PC-9 (cell line): ENCODE measurements around the gene WDR49. TPM values are rescaled to one million over a fixed set of nuclear protein-coding genes. Genes with fewer than 3 reads are reported as not detected.

Experiments
- BruUV-seq: library from RNA; stranded (reverse); fragments of 400-500 nt; replicated peaks from 2 replicates; lab custom pipeline; 2021; lab: Mats Ljungman, UMichigan
- CTCF ChIA-PET: fragments of 300-600 bp; sonication (Branson Sonifier 250); formaldehyde crosslinking; loops from one replicate; lab custom pipeline; 2022; ENCODE audit warnings: antibody characterized with exemption; lab: Charles Lee
- POLR2A ChIA-PET: fragments of 300-600 bp; sonication (Branson Sonifier 250); formaldehyde crosslinking; loops from one replicate; lab custom pipeline; 2022; ENCODE audit warnings: antibody characterized with exemption; ENCODE audit not compliant: unreplicated experiment; lab: Charles Lee
- DNase-seq, 2 experiments: peaks; one replicate each; pipeline versions ENCODE4 v3.0.0 to v3.0.0-alpha.2; 2015 to 2022; ENCODE audit warnings: mixed read lengths in 1 of 2
- H2AFZ ChIP-seq: fragments of 200-600 bp; sonication (generic); 2 replicates; pipeline ENCODE4 v1.8.1; 2017; ENCODE audit warnings: antibody characterized with exemption
- H3F3A ChIP-seq: fragments of 200-600 bp; sonication (generic); 2 replicates; pipeline ENCODE4 v1.8.1; 2017; ENCODE audit warnings: antibody characterized with exemption, mild to moderate bottlenecking, low read depth; ENCODE audit not compliant: insufficient read depth
- H3K27ac ChIP-seq: fragments of 200-600 bp; sonication (generic); 2 replicates; pipeline ENCODE4 v1.6.1; 2016; ENCODE audit warnings: mixed run types
- H3K27me3 ChIP-seq: fragments of 200-600 bp; sonication (generic); 2 replicates; pipeline ENCODE4 v1.6.1; 2016; ENCODE audit warnings: low read depth, mixed run types; ENCODE audit not compliant: insufficient read depth
- H3K36me3 ChIP-seq: fragments of 200-600 bp; sonication (generic); 2 replicates; pipeline ENCODE4 v1.6.1; 2016; ENCODE audit warnings: low read depth, mixed run types
- H3K4me1 ChIP-seq: fragments of 200-600 bp; sonication (generic); replicated peaks from 2 replicates; pipeline ENCODE4 v1.6.1; 2016; ENCODE audit warnings: mixed run types; ENCODE audit not compliant: insufficient read depth
- H3K4me2 ChIP-seq: fragments of 200-600 bp; sonication (generic); 2 replicates; pipeline ENCODE4 v1.6.1; 2017; ENCODE audit warnings: mixed run types
- H3K4me3 ChIP-seq: fragments of 200-600 bp; sonication (generic); 2 replicates; pipeline ENCODE4 v1.6.1; 2016; ENCODE audit warnings: mixed run types
- H3K79me2 ChIP-seq: fragments of 200-600 bp; sonication (generic); 2 replicates; pipeline ENCODE4 v1.6.1; 2017; ENCODE audit warnings: low read depth, mixed run types
- H3K9me2 ChIP-seq: fragments of 200-600 bp; sonication (generic); 2 replicates; pipeline ENCODE4 v1.8.1; 2017; ENCODE audit warnings: mild to moderate bottlenecking; ENCODE audit not compliant: insufficient read depth
- H3K9me3 ChIP-seq: fragments of 200-600 bp; sonication (generic); 2 replicates; pipeline ENCODE4 v1.8.1; 2016; ENCODE audit warnings: low read depth; ENCODE audit not compliant: insufficient read depth
- H4K20me1 ChIP-seq: fragments of 200-600 bp; sonication (generic); 2 replicates; pipeline ENCODE4 v1.8.1; 2017; ENCODE audit not compliant: insufficient read depth
- CTCF ChIP-seq: fragments of 200-600 bp; sonication (generic); conservative IDR thresholded peaks from 2 replicates; pipeline ENCODE4 v1.6.1; 2017; ENCODE audit warnings: mixed run types, antibody characterized with exemption, mild to moderate bottlenecking, moderate library complexity
- EZH2 ChIP-seq: fragments of 200-600 bp; sonication (generic); IDR thresholded peaks from 2 replicates; pipeline ENCODE4 v1.8.0; 2017; ENCODE audit warnings: antibody characterized with exemption, low read depth
- intact Hi-C: fragments of 100-400 bp; cut with micrococcal nuclease; formaldehyde crosslinking; loops from one replicate; pipeline ENCODE4 v1.10.0; 2022; ENCODE audit not compliant: unreplicated experiment
- total RNA-seq: library from RNA; stranded (reverse); gene quantifications from 2 replicates; pipeline ENCODE4 v1.2.3, GENCODE V29; 2021

WDR49 gene
- total RNA-seq, 1 experiment from 2014 or later: 0.28 TPM

DNA sequence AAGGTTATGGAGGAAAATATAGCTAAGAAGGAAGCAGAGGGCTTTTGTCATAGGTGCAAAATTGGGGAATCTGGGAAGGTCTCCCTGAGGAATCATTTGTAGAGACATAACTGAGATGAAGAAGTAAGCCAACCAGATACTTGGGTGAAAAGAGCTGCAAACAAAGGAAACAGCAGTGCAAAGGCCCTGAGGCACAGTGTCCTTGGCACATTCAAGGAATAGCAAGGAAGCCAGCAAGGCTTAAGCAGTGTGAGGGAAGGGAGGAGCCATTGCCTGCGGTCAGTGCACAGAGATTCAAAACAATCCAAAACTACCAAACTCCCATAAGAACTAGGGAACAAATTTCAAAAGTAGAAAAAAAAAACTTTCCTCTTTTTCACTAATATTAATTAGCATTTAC is 88.3 kb downstream of the WDR49 start:
- Histone ChIP-seq H3K27ac (no peak overlapping the region), H3K36me3 (no peaks in the 10 kb centered on the region), H3K9me3 (no peaks in the 10 kb centered on the region), H3K79me2 (no peaks in the 10 kb centered on the region), H2AFZ (no peak overlapping the region), H3K4me2 (no peak overlapping the region), H4K20me1 (no peaks in the 10 kb centered on the region), H3K9me2 (no peaks in the 10 kb centered on the region), H3F3A (no peaks in the 10 kb centered on the region), H3K4me1 (no peaks in the 10 kb centered on the region), H3K27me3 (no peaks in the 10 kb centered on the region), H3K4me3 (no peak overlapping the region)
- no peak for DNase-seq
- CTCF ChIA-PET: no interaction called here
- no TSS peak for BruUV-seq
- intact Hi-C loops: no loop called here
- no peak for TF ChIP-seq CTCF
- no peak for TF ChIP-seq EZH2
- POLR2A ChIA-PET: no interaction called here

GRCh38 chr3:167564612-167565011 is 89.1 kb downstream of the WDR49 start:
- intact Hi-C loops: no loop called here
- TF ChIP-seq EZH2 (no peak), CTCF (no peak)

DNA sequence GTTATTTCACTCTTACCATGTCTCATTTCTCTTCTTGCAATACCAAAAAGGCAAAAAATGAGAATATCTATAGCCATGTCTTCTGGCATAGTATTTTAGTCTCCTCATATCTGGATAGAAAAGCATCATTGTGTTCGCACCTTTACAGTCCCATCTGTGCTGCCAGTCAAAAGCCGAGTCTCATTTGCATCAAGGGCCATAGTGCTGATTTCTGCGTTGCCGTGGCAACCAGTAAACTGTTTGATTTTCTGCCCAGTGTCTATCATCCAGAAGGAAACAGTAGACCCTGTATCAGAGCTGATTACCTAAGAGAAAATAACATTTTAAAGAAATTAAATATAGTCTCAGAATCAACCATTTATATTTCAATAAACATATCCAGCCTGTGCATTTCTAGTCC is 93.8 kb downstream of the WDR49 start:
- Histone ChIP-seq H3K4me2 (no peak overlapping the region), H3K79me2 (no peaks in the 10 kb centered on the region), H3K4me3 (no peak overlapping the region), H3K9me3 (no peaks in the 10 kb centered on the region), H4K20me1 (no peaks in the 10 kb centered on the region), H3K27ac (no peak overlapping the region), H3K9me2 (no peaks in the 10 kb centered on the region; the same call in 1 of the 2 replicates), H2AFZ (no peak overlapping the region; the same call in 1 of the 2 replicates), H3K36me3 (no peaks in the 10 kb centered on the region), H3K4me1 (no peaks in the 10 kb centered on the region), H3F3A (no peaks in the 10 kb centered on the region), H3K27me3 (no peaks in the 10 kb centered on the region)
- intact Hi-C loops: no loop called here
- BruUV-seq: no TSS peak
- TF ChIP-seq CTCF (no peak), EZH2 (no peak)
- CTCF ChIA-PET: no interaction called here
- POLR2A ChIA-PET: no interaction called here
- DNase-seq: no peak

More at GRCh38 chr3:167564612-167565011, 89.1 kb downstream of the WDR49 start:
- no peaks in the 10 kb centered on the region for H3K4me1 ChIP-seq
- no peak overlapping the region for H3K4me3 ChIP-seq
- no peaks in the 10 kb centered on the region; the same call in 1 of the 2 replicates for H3K9me2 ChIP-seq
- no peak for DNase-seq
- H3K4me2 ChIP-seq: no peak overlapping the region
- H3K9me3 ChIP-seq: no peaks in the 10 kb centered on the region
- no peaks in the 10 kb centered on the region for H4K20me1 ChIP-seq
- H2AFZ ChIP-seq: no peak overlapping the region
- H3K79me2 ChIP-seq: no peaks in the 10 kb centered on the region
- POLR2A ChIA-PET: no interaction called here
- no peaks in the 10 kb centered on the region for H3K27me3 ChIP-seq
- H3K27ac ChIP-seq: no peak overlapping the region
- no TSS peak for BruUV-seq
- no peaks in the 10 kb centered on the region for H3K36me3 ChIP-seq
- H3F3A ChIP-seq: no peaks in the 10 kb centered on the region
- CTCF ChIA-PET: no interaction called here
